Thymus (tissue), 11 donors: ENCODE data around the gene ZNF750. TPM values are rescaled to one million over a fixed set of nuclear protein-coding genes. Genes with fewer than 3 reads are reported as not detected.
A peak's percentile ranks its signal among the peaks of the same experiment; 100 is the strongest.

Experiments used
- DNase-seq, 9 donors: peaks; one replicate each; pipeline ENCODE4 v3.0.0-alpha.2; 2013; ENCODE audit warnings: low spot score in 9 of 9, low read depth in 6 of 9, missing footprints in 1 of 9
- H3K27ac ChIP-seq, 2 donors: one replicate each; pipeline ENCODE4 v1.5.1; 2013; ENCODE audit warnings: control low read depth in 1 of 2, low read depth in 1 of 2, low read length in 1 of 2, mild to moderate bottlenecking in 1 of 2, moderate library complexity in 1 of 2
- H3K27me3 ChIP-seq, 2 donors: one replicate each; pipeline ENCODE4 v1.5.1; 2013; ENCODE audit warnings: low read length in 1 of 2; ENCODE audit not compliant: control insufficient read depth in 2 of 2, insufficient read depth in 1 of 2
- H3K36me3 ChIP-seq, 2 donors: one replicate each; pipeline ENCODE4 v1.5.1; 2013; ENCODE audit warnings: low read length in 1 of 2, mild to moderate bottlenecking in 1 of 2, moderate library complexity in 1 of 2; ENCODE audit not compliant: control insufficient read depth in 2 of 2, insufficient read depth in 2 of 2
- H3K4me1 ChIP-seq, 2 donors: one replicate each; pipeline ENCODE4 v1.5.1; 2013; ENCODE audit warnings: low read length in 2 of 2; ENCODE audit not compliant: control insufficient read depth in 2 of 2, insufficient read depth in 2 of 2
- H3K4me3 ChIP-seq, 2 donors: one replicate each; pipeline ENCODE4 v1.5.1; 2013; ENCODE audit warnings: low read length in 2 of 2, control low read depth in 1 of 2, mild to moderate bottlenecking in 1 of 2
- H3K9me3 ChIP-seq, 2 donors: one replicate each; pipeline ENCODE4 v1.5.1; 2013; ENCODE audit warnings: low read length in 1 of 2, mild to moderate bottlenecking in 1 of 2; ENCODE audit not compliant: control insufficient read depth in 2 of 2, insufficient read depth in 1 of 2
- WGBS: extraction: QIAGEN DNeasy Blood & Tissue Kit; methylation state at CpG from one replicate; pipeline ENCODE4 v1.1.7; 2013; 5-methylcytosine and 5-hydroxymethylcytosine counted together
- polyA plus RNA-seq: library from polyadenylated mRNA; stranded (reverse); fragments of 200-250 nt; gene quantifications from one replicate; pipeline ENCODE4 v1.2.3, GENCODE V29; 2013
- total RNA-seq: library from RNA; stranded (reverse); fragments of 120-200 nt; gene quantifications from one replicate; pipeline ENCODE4 v1.2.4, GENCODE V29; 2013
- donor health status: healthy.

Gene ZNF750
- total and polyA plus RNA-seq, 2 donors: 3.9 to 4.1 TPM

DNA sequence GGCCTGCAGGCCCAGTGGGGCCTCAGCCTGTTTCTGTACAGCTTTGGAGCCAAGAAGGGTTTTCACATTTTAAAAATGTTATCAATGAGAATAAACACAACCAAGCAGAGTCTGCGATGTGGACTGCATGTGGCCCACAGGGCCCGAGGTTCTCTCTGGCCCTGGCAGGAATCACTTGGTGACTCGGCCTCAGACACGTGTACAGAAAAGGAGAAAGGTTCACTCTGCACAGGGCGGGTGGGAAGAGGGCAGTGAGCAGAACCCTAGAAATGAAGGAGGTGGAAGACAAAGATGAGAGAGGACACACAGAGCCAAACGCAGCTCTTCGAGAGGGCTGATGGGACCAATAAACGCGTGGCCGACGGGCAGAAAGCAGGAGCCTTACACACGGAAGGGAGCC lies 11.6 kb upstream of the ZNF750 start:
- Histone ChIP-seq H3K4me3 (no peak overlapping the region), H3K4me1 (peaks cover 2 to 21% of the 10 kb centered on the region in 2 donors), H3K27me3 (no peaks in the 10 kb centered on the region), H3K9me3 (no peaks in the 10 kb centered on the region), H3K36me3 (peaks cover 9% of the 10 kb centered on the region in 2 donors), H3K27ac (no peak overlapping the region)
- 90% methylated on average over 12 of the region's 12 CpGs for WGBS
- DNase-seq: no peak

DNA sequence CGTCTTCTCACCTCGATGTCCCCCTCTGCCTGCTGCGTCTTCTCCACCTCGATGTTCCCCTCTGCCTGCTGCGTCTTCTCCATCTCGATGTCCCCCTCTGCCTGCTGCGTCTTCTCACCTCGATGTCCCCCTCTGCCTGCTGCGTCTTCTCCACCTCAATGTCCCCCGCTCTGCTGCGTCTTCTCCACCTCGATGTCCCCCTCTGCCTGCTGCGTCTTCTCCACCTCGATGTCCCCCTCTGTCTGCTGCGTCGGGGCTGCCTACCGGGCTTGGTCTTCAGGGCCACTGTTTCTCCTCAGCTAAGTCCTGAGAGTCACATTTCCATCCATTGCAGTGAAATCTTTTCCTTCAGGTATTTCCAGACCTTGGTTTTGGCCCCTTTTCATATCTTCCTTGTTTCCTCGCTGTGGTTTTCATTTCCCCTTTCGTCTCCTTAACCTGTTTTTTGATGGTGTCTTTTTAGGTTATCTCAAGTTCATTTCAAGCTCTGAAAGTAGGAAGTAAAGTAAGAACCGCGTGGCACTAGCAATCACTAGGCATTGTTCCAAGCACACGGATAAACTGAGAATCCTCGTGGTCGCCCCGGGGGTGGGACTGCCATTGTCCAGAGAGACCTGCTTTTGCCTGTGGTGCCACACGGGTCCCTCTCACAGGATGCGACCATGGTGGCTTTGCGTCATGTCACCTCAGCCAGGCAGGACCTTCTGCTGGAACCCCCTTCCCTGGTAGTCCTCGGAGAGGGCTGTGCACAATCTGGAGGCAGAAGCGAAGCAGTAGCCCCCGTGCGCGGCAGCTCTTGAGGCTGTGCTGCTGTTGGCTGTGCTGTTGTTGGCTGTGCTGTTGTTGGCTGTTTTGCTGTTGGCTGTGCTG lies 9.5 kb upstream of the ZNF750 start:
- Histone ChIP-seq H3K27me3 (no peaks in the 10 kb centered on the region), H3K27ac (no peak overlapping the region), H3K36me3 (peaks cover 4 to 10% of the 10 kb centered on the region in 2 donors), H3K4me3 (no peak overlapping the region), H3K9me3 (peaks cover 0 to 1% of the 10 kb centered on the region in 2 donors), H3K4me1 (peaks cover 2 to 27% of the 10 kb centered on the region in 2 donors)
- WGBS: 72% methylated on average over 33 of the region's 33 CpGs
- no peak for DNase-seq

DNA sequence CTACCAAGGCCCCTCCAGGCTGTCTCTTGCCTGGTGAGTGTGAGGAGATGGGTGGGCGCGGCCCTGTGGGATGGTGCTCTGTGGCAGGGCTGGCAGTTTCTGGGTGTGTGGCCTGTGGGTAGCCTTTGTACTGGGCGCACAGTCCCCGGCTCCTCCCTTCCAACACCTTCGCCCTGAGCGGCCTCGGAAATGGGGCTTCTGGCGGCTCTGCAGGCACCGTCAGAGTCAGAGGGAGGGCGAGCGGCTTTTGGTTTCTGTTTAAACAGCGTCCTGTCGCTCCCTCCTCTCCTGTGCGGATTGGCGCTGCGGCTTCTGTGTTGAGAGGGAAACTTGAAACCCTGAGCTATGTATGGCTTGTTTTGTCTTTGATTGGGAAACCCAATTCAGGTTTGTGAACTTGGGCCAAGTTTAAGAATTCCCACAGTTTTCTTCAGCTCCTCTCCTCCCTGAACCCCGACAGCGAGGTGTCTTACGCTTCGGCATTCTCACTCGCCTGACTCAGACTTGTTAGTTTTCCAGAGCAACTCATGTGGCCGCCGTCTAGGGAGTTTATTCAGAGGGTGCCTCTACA lies 8.3 kb upstream of the ZNF750 start:
- WGBS: 84% methylated on average over 23 of the region's 23 CpGs
- Histone ChIP-seq H3K4me1 (peaks cover 2 to 27% of the 10 kb centered on the region in 2 donors), H3K4me3 (no peak overlapping the region), H3K36me3 (peaks cover 3 to 10% of the 10 kb centered on the region in 2 donors), H3K27me3 (no peaks in the 10 kb centered on the region), H3K27ac (peak overlapping the region; percentile 74 to 76), H3K9me3 (peaks cover 0 to 1% of the 10 kb centered on the region in 2 donors)
- peak in 1 of 9 donors; percentile 65 for DNase-seq

DNA sequence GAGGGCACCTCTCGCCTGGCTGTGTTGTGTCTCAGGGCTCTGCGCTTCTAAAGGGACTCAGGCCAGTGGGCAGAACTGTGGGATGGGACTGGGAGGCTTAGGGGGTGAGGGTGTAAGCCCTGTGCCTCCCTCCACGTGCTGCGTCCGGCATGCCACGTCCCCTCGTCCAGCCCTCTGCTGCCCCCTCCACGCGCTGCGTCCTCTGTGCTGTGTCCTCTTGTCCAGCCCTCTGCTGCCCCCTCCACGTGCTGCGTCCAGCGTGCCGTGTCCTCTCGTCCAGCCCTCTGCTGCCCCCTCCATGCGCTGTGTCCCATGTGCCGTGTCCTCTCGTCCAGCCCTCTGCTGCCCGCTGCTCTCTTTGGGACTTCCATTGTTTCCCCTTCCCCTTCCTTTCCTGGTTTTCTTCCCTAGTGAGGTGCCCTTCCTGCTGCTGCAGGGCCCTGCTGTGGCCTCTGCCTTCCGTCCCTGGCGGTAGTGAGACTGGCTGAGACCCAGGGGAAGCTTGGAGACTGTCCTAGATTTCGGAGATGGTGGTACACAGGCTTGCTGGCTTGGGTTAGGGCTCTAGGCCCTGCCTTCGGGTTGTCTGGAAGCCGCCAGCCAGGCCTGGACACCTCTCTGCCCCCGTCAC lies 6.4 kb upstream of the ZNF750 start:
- no peak overlapping the region for H3K4me3 ChIP-seq
- no peak for DNase-seq
- H3K36me3 ChIP-seq: peaks cover 0 to 10% of the 10 kb centered on the region in 2 donors
- H3K9me3 ChIP-seq: peaks cover 0 to 1% of the 10 kb centered on the region in 2 donors
- H3K27ac ChIP-seq: no peak overlapping the region
- H3K4me1 ChIP-seq: peaks cover 2 to 27% of the 10 kb centered on the region in 2 donors
- H3K27me3 ChIP-seq: no peaks in the 10 kb centered on the region
- 93% methylated on average over 25 of the region's 25 CpGs for WGBS

DNA sequence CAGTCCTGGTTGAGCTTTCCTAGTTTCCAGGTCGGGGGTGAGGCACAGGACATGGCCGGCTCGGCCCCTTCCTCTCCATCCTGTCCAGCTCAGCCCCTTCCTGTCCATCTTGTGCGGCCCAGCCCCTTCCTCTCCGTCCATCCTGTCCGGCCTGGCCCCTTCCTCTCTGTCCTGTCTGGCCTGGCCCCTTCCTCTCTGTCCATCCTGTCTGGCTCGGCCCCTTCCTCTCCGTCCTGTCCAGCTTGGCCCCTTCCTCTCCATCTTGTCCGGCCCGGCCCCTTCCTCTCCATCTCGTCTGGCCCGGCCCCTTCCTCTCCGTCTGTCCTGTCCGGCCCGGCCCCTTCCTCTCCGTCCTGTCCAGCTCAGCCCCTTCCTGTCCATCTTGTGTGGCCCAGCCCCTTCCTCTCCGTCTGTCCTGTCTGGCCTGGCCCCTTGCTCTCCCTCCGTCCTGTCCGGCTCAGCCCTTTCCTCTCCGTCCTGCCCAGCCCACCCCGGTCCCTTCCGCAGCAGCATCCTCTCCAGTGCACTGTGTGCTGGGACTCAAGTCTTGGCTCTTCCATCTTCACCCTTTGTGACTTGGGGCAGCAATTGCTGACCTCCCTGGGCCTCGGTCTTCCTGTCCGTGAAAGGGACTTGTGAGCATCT lies 5.5 kb upstream of the ZNF750 start:
- Histone ChIP-seq H3K27me3 (no peaks in the 10 kb centered on the region), H3K4me1 (peaks cover 2 to 31% of the 10 kb centered on the region in 2 donors), H3K27ac (peak overlapping the region in 1 of 2 donors; percentile 13), H3K4me3 (no peak overlapping the region), H3K36me3 (peaks cover 0 to 10% of the 10 kb centered on the region in 2 donors), H3K9me3 (peaks cover 0 to 1% of the 10 kb centered on the region in 2 donors)
- DNase-seq: no peak
- WGBS: 93% methylated on average over 24 of the region's 24 CpGs

DNA sequence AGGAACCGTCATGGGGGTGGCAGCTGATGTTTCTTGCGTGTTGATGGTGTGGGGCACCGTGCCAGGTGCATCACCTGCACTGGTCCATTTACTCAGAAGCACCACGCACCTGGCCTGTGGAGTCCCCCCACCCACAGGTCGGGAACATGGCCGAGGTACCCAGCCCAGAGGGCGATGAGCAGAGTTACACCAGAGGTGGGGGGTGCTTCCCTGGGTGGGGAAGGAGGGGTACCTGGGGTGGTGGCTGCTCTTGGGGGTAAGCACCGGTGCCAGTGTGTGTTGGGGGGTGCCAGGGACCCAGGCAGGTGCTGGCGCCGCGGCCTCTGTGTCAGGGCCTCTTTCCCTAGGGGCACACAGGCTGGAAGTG lies 5.0 kb upstream of the ZNF750 start:
- Histone ChIP-seq H3K9me3 (peaks cover 0 to 1% of the 10 kb centered on the region in 2 donors), H3K4me1 (peaks cover 2 to 29% of the 10 kb centered on the region in 2 donors), H3K36me3 (peaks cover 0 to 10% of the 10 kb centered on the region in 2 donors), H3K27ac (no peak overlapping the region), H3K27me3 (no peaks in the 10 kb centered on the region), H3K4me3 (no peak overlapping the region)
- no peak for DNase-seq
- 91% methylated on average over 11 of the region's 11 CpGs for WGBS

DNA sequence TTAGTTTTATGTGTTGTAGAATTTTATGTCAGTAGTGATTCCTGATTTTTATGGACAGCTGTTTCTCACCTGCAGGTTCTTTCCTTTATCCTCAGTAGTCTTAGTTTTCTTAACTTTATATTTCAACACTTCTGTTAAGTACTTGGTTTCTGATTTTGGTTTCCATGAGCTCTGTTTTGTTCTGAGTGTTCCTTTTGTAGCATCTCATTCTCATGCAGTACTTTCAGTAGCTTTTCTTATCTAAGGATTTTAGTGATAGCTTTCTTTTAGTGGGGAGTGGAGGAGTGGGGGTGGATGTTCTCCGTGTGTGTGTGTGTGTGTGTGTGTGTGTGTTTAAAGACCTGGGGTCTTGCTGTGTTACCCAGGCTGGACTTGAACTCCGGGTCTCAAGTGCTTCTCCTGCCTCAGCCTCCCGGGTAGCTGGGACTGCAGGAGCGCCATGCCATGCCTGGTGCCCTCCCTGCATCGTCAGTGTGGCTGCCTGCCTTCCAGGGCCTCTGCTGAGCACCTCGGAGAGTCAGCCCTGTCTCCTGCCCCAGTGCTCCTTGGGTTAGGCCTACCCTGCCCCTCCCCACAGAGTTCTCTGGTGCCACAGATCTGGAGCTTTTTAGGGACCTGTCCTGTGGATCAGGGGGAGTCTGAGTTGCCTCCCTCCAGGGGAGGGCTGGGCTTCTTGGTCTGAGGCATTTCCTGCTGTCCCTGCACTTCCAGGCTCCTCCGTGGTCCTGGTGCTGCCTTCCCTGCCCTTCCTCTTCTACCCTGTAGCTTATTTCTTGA lies 4.3 kb upstream of the ZNF750 start:
- peaks cover 0 to 23% of the 10 kb centered on the region in 2 donors for H3K4me1 ChIP-seq
- no peak overlapping the region for H3K4me3 ChIP-seq
- 93% methylated on average over 7 of the region's 7 CpGs for WGBS
- no peak overlapping the region for H3K27ac ChIP-seq
- no peaks in the 10 kb centered on the region for H3K27me3 ChIP-seq
- DNase-seq: no peak
- H3K9me3 ChIP-seq: peaks cover 0 to 1% of the 10 kb centered on the region in 2 donors
- H3K36me3 ChIP-seq: peaks cover 0 to 10% of the 10 kb centered on the region in 2 donors

DNA sequence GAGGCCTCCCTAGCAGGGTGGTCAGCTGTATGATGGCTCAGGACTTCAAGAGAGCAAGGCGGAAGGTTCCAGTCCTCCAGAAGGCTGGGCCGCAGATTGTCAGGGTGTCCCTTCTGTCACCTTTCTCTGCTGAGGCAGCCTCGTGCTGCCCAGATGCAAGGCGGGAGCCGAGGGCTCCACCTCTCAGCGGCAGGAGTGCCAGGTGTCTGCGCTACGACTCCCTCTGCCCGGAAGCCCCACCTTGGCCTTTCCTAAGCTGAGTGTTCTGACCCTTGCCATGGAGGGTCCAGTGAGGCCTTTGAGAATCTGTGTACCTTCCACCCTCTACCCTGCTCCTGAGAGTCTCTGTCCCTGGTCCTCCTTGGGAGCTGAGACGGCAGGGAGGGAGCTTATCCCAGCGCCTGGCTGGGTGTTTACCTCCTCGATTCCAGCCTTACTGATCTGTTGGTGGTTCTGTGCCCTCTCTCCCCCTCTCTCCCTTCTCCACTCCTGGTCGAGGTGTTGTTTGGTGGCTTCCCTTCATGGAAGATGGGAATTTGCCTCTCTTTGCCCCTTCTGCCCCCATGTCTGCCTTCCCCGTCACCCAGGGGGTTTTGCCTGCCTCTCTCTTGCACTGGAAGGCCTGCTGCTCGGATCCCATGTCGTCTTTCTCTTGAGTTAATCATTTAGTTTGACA lies 2.2 kb upstream of the ZNF750 start:
- no peak overlapping the region for H3K27ac ChIP-seq
- peaks cover 0 to 11% of the 10 kb centered on the region in 2 donors for H3K4me1 ChIP-seq
- no peak for DNase-seq
- peaks cover 0 to 10% of the 10 kb centered on the region in 2 donors for H3K36me3 ChIP-seq
- 96% methylated on average over 16 of the region's 16 CpGs for WGBS
- no peak overlapping the region for H3K4me3 ChIP-seq
- peaks cover 0 to 1% of the 10 kb centered on the region in 2 donors for H3K9me3 ChIP-seq
- H3K27me3 ChIP-seq: no peaks in the 10 kb centered on the region
